Breast epithelium (tissue), 4 donors: Measurements from ENCODE around the gene TMCC1. TPM values are rescaled to one million over a fixed set of nuclear protein-coding genes. Genes with fewer than 3 reads are reported as not detected.

Experiments used
- DNase-seq, 2 donors: peaks; one replicate each; pipeline ENCODE4 v3.0.0-alpha.2; 2019; ENCODE audit warnings: low spot score in 2 of 2
- H3K27ac ChIP-seq, 2 donors: fragments of 200-600 bp; sonication (generic) in 1 of 2; one replicate each; pipeline ENCODE4 v1.5.1; 2016 to 2019; ENCODE audit warnings: mild to moderate bottlenecking in 1 of 2
- H3K27me3 ChIP-seq, 2 donors: fragments of 200-600 bp; sonication (generic) in 1 of 2; one replicate each; pipeline versions ENCODE4 v1.5.1 to v1.6.0; 2017 to 2019; ENCODE audit warnings: control low read depth in 1 of 2, mild to moderate bottlenecking in 1 of 2
- H3K36me3 ChIP-seq: fragments of 200-600 bp; one replicate; pipeline ENCODE4 v1.5.1; 2019
- H3K4me1 ChIP-seq, 2 donors: fragments of 200-600 bp; sonication (generic); one replicate each; pipeline ENCODE4 v1.5.1; 2016 to 2019; ENCODE audit warnings: control low read depth in 1 of 2
- H3K4me3 ChIP-seq, 3 donors: fragments of 200-600 bp; sonication (generic); 1 replicate in 2 of 3; 2 replicates in 1 of 3; pipeline ENCODE4 v1.5.1; 2016 to 2019; ENCODE audit warnings: mild to moderate bottlenecking in 3 of 3, moderate library complexity in 2 of 3
- H3K9me3 ChIP-seq, 2 donors: fragments of 200-600 bp; sonication (generic) in 1 of 2; one replicate each; pipeline ENCODE4 v1.5.1; 2016 to 2019; ENCODE audit warnings: control low read depth in 1 of 2
- POLR2A ChIP-seq: fragments of 450-650 bp; IDR thresholded peaks from one replicate; pipeline ENCODE4 v1.6.1; 2016; ENCODE audit warnings: antibody characterized with exemption, mild to moderate bottlenecking, moderate library complexity
- POLR2AphosphoS5 ChIP-seq, 3 donors: sonication (generic); formaldehyde crosslinking; IDR thresholded peaks; one replicate each; pipeline ENCODE4 v1.6.1; 2017; ENCODE audit warnings: antibody characterized with exemption in 3 of 3
- intact Hi-C: fragments of 100-400 bp; cut with DNase I; formaldehyde crosslinking; loops from one replicate; pipeline ENCODE4 v1.15.1; 2023; ENCODE audit warnings: low total_unique reads
- total RNA-seq, 3 donors: library from RNA; depleted of rRNA; stranded (reverse); fragments of >200 nt; gene quantifications; one replicate each; pipeline ENCODE4 v1.1.0, GENCODE V29; 2016
- TF ChIP-seq, protein P1 (sequence below), 3 donors: fragments of 450-650 bp; IDR thresholded peaks; one replicate each; pipeline ENCODE4 v1.5.1; 2016 to 2017; ENCODE audit warnings: antibody characterized with exemption in 3 of 3, mild to moderate bottlenecking in 3 of 3, moderate library complexity in 3 of 3

TMCC1 gene
- total RNA-seq, 3 donors from 2014 or later = 29.4 to 48.1 (median 29.8) TPM

DNA sequence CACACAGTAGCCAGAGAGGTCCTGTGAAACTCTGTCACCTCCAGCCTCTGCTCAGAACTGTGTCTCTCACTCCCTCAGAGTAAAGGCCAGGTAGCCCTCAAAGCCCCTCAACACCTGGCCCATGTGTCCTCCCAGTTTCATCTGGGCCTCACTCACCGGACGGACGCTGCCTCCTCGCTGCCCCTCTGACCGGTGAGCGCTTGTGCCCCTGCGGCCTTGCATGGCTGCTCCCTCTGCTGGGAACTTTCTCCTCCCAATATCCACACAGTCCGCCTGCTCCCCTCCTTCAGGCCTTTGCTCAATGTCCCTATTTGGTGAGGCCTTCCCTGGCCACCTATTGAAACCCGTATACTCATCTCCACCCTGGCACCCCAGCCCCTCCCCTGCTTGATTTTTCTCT, 44.2 kb upstream of the TMCC1 start:
- Histone ChIP-seq H3K27me3 (no peaks in the 10 kb centered on the region), H3K27ac (no peak overlapping the region), H3K9me3 (no peaks in the 10 kb centered on the region), H3K36me3 (no peaks in the 10 kb centered on the region), H3K4me3 (no peak overlapping the region), H3K4me1 (no peaks in the 10 kb centered on the region)
- DNase-seq = no peak
- TF ChIP-seq POLR2A = no peak
- no peak for TF ChIP-seq POLR2AphosphoS5 (IDR thresholded peaks at IDR 0.05)
- TF ChIP-seq, protein P1, sequence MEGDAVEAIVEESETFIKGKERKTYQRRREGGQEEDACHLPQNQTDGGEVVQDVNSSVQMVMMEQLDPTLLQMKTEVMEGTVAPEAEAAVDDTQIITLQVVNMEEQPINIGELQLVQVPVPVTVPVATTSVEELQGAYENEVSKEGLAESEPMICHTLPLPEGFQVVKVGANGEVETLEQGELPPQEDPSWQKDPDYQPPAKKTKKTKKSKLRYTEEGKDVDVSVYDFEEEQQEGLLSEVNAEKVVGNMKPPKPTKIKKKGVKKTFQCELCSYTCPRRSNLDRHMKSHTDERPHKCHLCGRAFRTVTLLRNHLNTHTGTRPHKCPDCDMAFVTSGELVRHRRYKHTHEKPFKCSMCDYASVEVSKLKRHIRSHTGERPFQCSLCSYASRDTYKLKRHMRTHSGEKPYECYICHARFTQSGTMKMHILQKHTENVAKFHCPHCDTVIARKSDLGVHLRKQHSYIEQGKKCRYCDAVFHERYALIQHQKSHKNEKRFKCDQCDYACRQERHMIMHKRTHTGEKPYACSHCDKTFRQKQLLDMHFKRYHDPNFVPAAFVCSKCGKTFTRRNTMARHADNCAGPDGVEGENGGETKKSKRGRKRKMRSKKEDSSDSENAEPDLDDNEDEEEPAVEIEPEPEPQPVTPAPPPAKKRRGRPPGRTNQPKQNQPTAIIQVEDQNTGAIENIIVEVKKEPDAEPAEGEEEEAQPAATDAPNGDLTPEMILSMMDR (IDR thresholded peaks at IDR 0.05) = no peak
- intact Hi-C loops = no loop called here

DNA sequence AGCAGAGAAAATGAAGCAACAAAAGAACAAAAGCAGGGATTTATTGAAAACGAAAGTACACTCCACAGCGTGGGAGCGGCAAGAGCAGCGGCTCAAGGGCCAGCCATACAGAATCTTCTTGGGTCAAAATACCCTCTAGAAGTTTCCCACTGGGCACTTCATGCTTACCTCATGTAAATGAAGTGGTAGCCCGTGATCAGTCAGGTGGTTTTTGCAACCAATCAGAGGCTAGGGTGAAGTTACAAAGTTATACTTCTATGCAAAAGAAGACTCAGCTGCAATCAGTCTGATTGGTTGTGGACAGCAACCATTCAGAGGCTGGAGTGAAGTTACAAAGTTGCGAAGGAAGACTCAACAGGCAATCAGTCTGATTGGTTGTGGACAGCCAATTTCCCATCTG, 43.2 kb upstream of the TMCC1 start:
- intact Hi-C loops = no loop called here
- no peaks in the 10 kb centered on the region for H3K9me3 ChIP-seq
- H3K27ac ChIP-seq = peak overlapping the region; percentile 69 to 74
- H3K27me3 ChIP-seq = no peaks in the 10 kb centered on the region
- peak in 1 of 2 donors; percentile 43 for DNase-seq
- no peaks in the 10 kb centered on the region for H3K4me1 ChIP-seq
- H3K36me3 ChIP-seq = no peaks in the 10 kb centered on the region
- H3K4me3 ChIP-seq = peak overlapping the region; percentile 36 to 70 (median 52)
- TF ChIP-seq POLR2AphosphoS5 (IDR thresholded peaks at IDR 0.05) = no peak
- TF ChIP-seq, protein P1 (IDR thresholded peaks at IDR 0.05) = no peak
- TF ChIP-seq POLR2A = no peak

DNA sequence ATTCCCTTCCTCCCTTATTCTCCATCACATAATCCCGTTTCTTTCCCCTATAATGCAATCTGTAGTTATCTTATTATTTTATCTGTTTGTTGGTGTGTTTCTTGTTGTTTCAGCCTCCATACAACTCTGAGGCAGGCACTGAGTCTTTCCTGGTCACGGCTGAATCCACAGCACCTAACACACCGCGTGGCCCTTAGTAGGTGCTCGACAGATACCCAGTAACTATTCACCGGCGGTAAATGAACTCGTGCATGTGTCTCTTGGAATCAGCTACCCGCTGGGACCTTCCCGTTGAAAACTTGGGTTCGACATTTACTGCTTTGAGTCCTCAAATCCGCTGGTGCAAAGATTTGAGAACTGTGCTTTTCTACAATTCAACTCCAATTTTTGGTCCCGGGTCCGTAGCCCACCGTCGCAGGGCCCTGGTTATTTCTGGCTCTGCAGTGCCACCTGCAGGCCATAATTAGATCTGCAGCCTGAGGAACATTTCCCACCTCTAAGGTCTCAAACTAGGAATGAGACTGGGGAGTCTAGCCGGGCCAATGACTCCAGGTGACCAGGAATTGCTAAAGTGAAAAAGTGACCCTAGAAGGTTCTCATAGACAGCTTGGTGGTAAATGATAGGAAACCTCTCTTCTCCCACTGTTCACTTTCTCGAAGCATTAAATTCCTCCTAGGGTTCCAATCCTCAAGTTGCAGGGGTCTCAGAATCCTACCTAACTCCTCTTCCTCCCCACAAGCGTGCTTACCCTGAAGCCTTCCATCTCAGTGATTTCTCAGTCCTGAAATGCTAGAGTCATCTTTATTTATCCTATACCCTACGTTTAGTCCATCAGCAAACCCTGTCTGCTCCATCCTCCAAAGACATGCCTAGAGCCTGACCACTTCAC, 41.0 kb upstream of the TMCC1 start:
- peaks cover 5 to 19% of the 10 kb centered on the region in 2 donors for H3K9me3 ChIP-seq
- H3K4me1 ChIP-seq = no peaks in the 10 kb centered on the region
- no peaks in the 10 kb centered on the region for H3K27me3 ChIP-seq
- no peaks in the 10 kb centered on the region for H3K36me3 ChIP-seq
- no peak for TF ChIP-seq POLR2AphosphoS5 (IDR thresholded peaks at IDR 0.05)
- TF ChIP-seq, protein P1 (IDR thresholded peaks at IDR 0.05) = peak; percentile 81 to 91 (median 91)
- H3K27ac ChIP-seq = no peak overlapping the region
- no peak for DNase-seq
- intact Hi-C loops = no loop called here
- H3K4me3 ChIP-seq = peak overlapping the region in 2 of 3 donors; percentile 32 to 42

DNA sequence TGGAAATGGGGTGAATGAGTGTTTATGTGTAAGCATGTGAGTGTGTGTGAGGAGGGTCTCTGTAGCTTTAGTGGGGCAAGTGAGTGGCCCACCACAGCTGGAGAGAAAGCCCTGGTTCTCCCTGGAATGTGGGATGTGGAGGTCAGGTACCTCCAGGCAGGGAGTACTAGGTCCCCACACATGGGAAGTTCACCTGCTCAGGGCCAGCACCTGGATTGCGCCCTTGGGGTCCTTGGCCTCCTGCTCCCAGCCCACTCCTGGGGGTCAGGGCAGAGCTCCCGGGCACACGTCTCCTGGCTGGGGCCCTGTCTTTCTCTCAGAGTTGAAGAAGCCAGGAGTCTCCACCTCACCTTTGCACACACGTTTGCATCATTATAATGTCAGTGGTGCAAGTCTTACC, 40.0 kb upstream of the TMCC1 start:
- H3K4me3 ChIP-seq = no peak overlapping the region
- no peaks in the 10 kb centered on the region for H3K36me3 ChIP-seq
- TF ChIP-seq POLR2A (no peak), POLR2AphosphoS5 (IDR thresholded peaks at IDR 0.05) (no peak)
- TF ChIP-seq, protein P1 (IDR thresholded peaks at IDR 0.05) = no peak
- peaks cover 12 to 24% of the 10 kb centered on the region in 2 donors for H3K9me3 ChIP-seq
- DNase-seq = no peak
- H3K4me1 ChIP-seq = no peaks in the 10 kb centered on the region
- no peaks in the 10 kb centered on the region for H3K27me3 ChIP-seq
- intact Hi-C loops = no loop called here
- H3K27ac ChIP-seq = no peak overlapping the region

DNA sequence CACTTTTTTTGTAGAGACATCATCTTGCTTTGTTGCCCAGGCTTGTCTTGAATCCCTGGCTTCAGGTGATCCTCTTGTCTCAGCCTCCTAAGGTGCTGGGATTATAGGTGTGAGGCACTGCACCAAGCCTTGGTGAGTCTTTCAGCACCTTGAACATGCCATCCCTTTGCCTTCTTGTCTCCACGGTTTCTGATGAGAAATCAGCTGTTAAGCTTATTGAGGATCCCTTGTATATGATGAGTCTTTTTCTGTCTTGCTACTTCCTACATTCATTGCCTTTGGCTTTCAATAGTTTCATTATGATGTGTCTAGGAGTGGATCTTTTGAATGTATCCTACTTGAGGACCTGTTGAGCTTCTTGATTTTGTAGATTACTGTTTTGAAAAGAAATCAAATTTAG, 35.9 kb upstream of the TMCC1 start:
- no peaks in the 10 kb centered on the region for H3K4me1 ChIP-seq
- no peak overlapping the region for H3K27ac ChIP-seq
- no peaks in the 10 kb centered on the region for H3K36me3 ChIP-seq
- intact Hi-C loops = no loop called here
- no peak for DNase-seq
- H3K27me3 ChIP-seq = no peaks in the 10 kb centered on the region
- H3K9me3 ChIP-seq = peaks cover 12 to 24% of the 10 kb centered on the region in 2 donors
- TF ChIP-seq POLR2AphosphoS5 (IDR thresholded peaks at IDR 0.05) (no peak), POLR2A (no peak)
- TF ChIP-seq, protein P1 (IDR thresholded peaks at IDR 0.05) = no peak
- H3K4me3 ChIP-seq = no peak overlapping the region
